Activated B cell treated with CpG ODN at 0.5 μM for 24 hours (primary cell): ENCODE measurements around the gene OOSP4B. TPM values are rescaled to one million over a fixed set of nuclear protein-coding genes. Genes with fewer than 3 reads are reported as not detected.
"Not testable (repeated sequence)": the region's sequence is repeated elsewhere in the genome, so short reads cannot be mapped to it uniquely, and the experiment has no call there.

ENCODE experiments used
- ATAC-seq: fragments of 200-7000 bp; cut with Tn5 transposase; one replicate; pipeline ENCODE4 v1.10.0; 2021; ENCODE audit warnings: low read depth, mild to moderate bottlenecking, moderate library complexity
- CTCF ChIA-PET: fragments of 350-600 bp; sonication (Branson Sonifier 250); formaldehyde crosslinking; loops from one replicate; lab custom pipeline; 2021; ENCODE audit warnings: antibody characterized with exemption; lab: Charles Lee
- POLR2A ChIA-PET: fragments of 350-600 bp; sonication (Branson Sonifier 250); formaldehyde crosslinking; loops from one replicate; lab custom pipeline; 2021; ENCODE audit warnings: antibody characterized with exemption; lab: Charles Lee
- DNase-seq: peaks from one replicate; pipeline ENCODE4 v3.0.0; 2022
- H3K27ac Mint-ChIP-seq: one replicate; pipeline ENCODE4 v1.8.0; 2020; ENCODE audit warnings: mixed read lengths
- H3K27me3 Mint-ChIP-seq: one replicate; pipeline ENCODE4 v1.8.0; 2021; ENCODE audit warnings: mixed read lengths
- H3K36me3 Mint-ChIP-seq: one replicate; pipeline ENCODE4 v1.8.0; 2021; ENCODE audit warnings: low read depth, mixed read lengths
- H3K4me1 Mint-ChIP-seq: one replicate; pipeline ENCODE4 v1.8.0; 2021; ENCODE audit warnings: mixed read lengths
- H3K4me3 Mint-ChIP-seq: one replicate; pipeline ENCODE4 v1.8.0; 2020; ENCODE audit warnings: mild to moderate bottlenecking, mixed read lengths
- H3K9me3 Mint-ChIP-seq: one replicate; pipeline ENCODE4 v1.8.0; 2020; ENCODE audit warnings: mixed read lengths
- CTCF ChIP-seq: fragments of 200-600 bp; IDR thresholded peaks from one replicate; pipeline ENCODE4 v1.8.0; 2022; ENCODE audit warnings: antibody characterized with exemption, mild to moderate bottlenecking
- intact Hi-C: fragments of 100-400 bp; cut with micrococcal nuclease; formaldehyde crosslinking; loops from one replicate; pipeline ENCODE4 v1.15.1; 2024
- total RNA-seq: library from RNA; stranded (reverse); gene quantifications from 2 replicates; pipeline ENCODE4 v1.2.3, GENCODE V29; 2022

Gene OOSP4B
- total RNA-seq, 1 donor from 2014 or later, result not detected

GRCh38 chr11:60064111-60064510 is 47.1 kb downstream of the OOSP4B start:
- ChIA-PET CTCF (no interaction called here), POLR2A (no interaction called here)
- Mint-ChIP-seq H3K4me3 (no peak overlapping the region), H3K9me3 (peaks cover 4% of the 10 kb centered on the region), H3K36me3 (no peaks in the 10 kb centered on the region), H3K27ac (no peak overlapping the region), H3K27me3 (peaks cover 6% of the 10 kb centered on the region), H3K4me1 (no peaks in the 10 kb centered on the region)
- no peak for DNase-seq
- no peak for ATAC-seq
- no peak for TF ChIP-seq CTCF
- intact Hi-C loops, result no loop called here

- POLR2A ChIA-PET, result no interaction called here
- no peak for TF ChIP-seq CTCF
- DNase-seq (no peak), ATAC-seq (no peak)
- CTCF ChIA-PET, result no interaction called here
- intact Hi-C loops, result no loop called here
- Mint-ChIP-seq H3K36me3 (no peaks in the 10 kb centered on the region), H3K4me1 (no peaks in the 10 kb centered on the region), H3K27ac (no peak overlapping the region), H3K27me3 (peaks cover 6% of the 10 kb centered on the region), H3K4me3 (no peak overlapping the region), H3K9me3 (no peaks in the 10 kb centered on the region)
Measured at GRCh38 chr11:60065801-60066200, 48.8 kb downstream of the OOSP4B start.

GRCh38 chr11:60069450-60069849 is 52.5 kb downstream of the OOSP4B start:
- Mint-ChIP-seq H3K27me3 (peaks cover 6% of the 10 kb centered on the region), H3K27ac (no peak overlapping the region), H3K9me3 (no peaks in the 10 kb centered on the region), H3K4me1 (no peaks in the 10 kb centered on the region), H3K4me3 (no peak overlapping the region), H3K36me3 (no peaks in the 10 kb centered on the region)
- DNase-seq (no peak), ATAC-seq (no peak)
- ChIA-PET POLR2A (no interaction called here), CTCF (no interaction called here)
- TF ChIP-seq CTCF, result no peak
- intact Hi-C loops, result no loop called here

GRCh38 chr11:60071644-60072043 is 54.7 kb downstream of the OOSP4B start:
- H3K27me3 Mint-ChIP-seq, H3K27ac Mint-ChIP-seq, intact Hi-C loops, POLR2A ChIA-PET, ATAC-seq, H3K4me3 Mint-ChIP-seq, H3K9me3 Mint-ChIP-seq, CTCF ChIA-PET, H3K36me3 Mint-ChIP-seq, DNase-seq, H3K4me1 Mint-ChIP-seq: not testable (repeated sequence)

- Mint-ChIP-seq H3K9me3 (peaks cover 11% of the 10 kb centered on the region), H3K4me1 (no peaks in the 10 kb centered on the region), H3K27ac (no peak overlapping the region), H3K36me3 (no peaks in the 10 kb centered on the region), H3K4me3 (no peak overlapping the region), H3K27me3 (peaks cover 5% of the 10 kb centered on the region)
- no peak for ATAC-seq
- POLR2A ChIA-PET, result no interaction called here
- intact Hi-C loops, result no loop called here
- no peak for TF ChIP-seq CTCF
- CTCF ChIA-PET, result interaction anchor here (0.7 kb wide), 1 partner anchor 39 kb away, joined by 3 read pairs; no protein-coding TSS in a partner anchor
- no peak for DNase-seq
Measured at GRCh38 chr11:60077216-60077817, 60.3 kb downstream of the OOSP4B start.

- Mint-ChIP-seq H3K9me3 (peaks cover 11% of the 10 kb centered on the region), H3K4me1 (no peaks in the 10 kb centered on the region), H3K4me3 (no peak overlapping the region), H3K27me3 (peaks cover 5% of the 10 kb centered on the region), H3K27ac (no peak overlapping the region), H3K36me3 (no peaks in the 10 kb centered on the region)
- CTCF ChIA-PET, result interaction anchor here (0.7 kb wide), 1 partner anchor 39 kb away, joined by 3 read pairs; no protein-coding TSS in a partner anchor
- POLR2A ChIA-PET, result no interaction called here
- no peak for TF ChIP-seq CTCF
- intact Hi-C loops, result no loop called here
- ATAC-seq (no peak), DNase-seq (no peak)
Measured at GRCh38 chr11:60077981-60078380, 61.0 kb downstream of the OOSP4B start.
